T-helper 22 cell (primary cell): ENCODE results near the gene N4BP2L1.
"Not testable (repeated sequence)": the region's sequence is repeated elsewhere in the genome, so short reads cannot be mapped to it uniquely, and the experiment has no call there.

ENCODE experiments used
- DNase-seq: peaks from one replicate; pipeline ENCODE4 v3.0.0-alpha.2; 2020; ENCODE audit warnings: low read depth

The N4BP2L1 gene

DNA sequence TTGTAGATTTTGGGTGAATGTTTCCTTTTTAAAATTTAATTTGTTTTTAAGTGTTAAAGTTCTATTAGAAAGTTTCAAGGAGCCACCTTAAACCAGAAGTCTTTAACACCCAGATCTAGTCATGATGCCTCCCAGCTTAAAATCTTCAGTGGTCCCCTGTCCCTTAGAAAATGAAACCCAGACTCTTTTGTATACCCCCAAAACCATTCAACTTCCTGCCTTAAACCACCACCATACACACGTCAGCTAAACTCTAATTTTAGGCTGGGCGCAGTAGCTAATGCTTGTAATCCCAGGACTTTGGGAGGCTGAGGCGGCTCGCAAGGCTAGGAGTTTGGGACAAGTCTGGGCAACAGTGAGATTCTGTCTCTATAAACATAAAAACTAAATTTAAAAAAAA lies 37.9 kb downstream of the N4BP2L1 start:
- no peak for DNase-seq

DNA sequence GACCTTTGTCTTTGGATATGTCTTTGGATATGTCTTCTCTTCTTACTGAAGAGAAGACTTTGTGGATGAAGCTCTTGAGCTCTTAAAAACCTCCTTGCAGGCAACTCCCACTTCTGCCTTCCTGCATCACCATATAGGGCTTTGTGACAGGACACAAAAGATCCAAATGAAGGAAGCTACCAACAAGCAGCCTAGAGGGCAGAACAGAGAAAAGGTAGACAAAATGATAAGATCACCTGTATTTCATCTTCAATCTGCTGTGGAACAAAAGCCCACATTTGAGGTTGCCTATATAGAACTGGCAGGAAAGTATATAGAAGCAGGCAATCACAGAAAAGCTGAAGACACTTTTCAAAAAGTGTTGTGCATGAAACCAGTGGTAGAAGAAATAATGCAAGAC lies 42.5 kb downstream of the N4BP2L1 start:
- no peak for DNase-seq

DNA sequence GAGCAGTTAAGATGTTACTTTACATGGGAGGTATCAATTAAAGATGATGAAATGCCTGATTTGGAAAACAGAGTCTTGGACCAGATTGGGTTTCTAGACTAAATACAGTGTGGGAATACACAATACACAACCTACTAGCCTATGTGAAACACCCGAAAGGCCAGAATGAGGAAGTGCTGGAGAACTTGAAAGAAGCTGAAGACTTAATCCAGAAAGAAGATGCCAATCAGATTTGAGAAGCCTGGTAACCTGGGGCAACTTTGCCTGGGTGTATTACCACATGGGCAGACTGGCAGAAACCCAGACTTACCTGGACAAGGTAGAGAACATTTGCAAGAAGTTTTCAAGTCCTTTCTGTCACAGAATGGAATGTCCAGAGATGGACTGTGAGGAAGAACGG lies 43.2 kb downstream of the N4BP2L1 start:
- DNase-seq: no peak

DNA sequence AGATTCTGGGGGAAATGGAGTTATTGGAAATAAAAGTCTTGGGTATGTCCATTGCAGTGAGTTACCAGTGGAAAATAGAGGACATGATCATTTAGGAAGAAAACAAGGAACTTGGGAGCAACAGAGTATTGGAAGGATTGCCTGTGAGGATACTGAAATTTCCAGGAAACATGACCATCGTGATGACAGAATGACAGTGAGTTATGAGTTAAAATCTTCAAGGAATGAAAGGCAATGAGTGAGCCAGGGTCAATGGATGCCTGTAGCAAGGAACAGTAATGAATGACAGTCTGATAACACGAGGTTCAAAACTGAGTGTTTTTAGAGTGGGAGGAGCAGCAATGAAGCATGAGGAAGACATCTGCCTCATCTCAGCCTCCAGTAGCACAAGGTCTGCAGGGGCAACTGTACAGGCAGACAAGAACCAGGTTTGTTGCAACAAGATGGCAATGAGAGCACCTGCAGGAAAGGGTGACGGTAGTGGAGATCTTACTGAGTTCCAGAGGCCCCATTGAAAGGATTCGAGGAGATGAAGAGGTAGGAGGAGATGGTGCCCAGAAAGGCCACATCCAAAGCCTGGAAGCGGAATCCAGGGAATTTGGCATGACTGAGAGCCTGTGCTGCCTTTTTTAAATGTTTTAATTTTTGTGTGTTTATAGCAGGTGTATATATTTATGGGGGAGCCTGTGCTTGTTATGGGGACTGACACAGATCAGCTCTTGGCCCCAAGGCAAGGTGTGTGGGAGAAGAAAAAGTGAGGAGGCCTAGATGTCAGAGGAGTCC lies 43.9 kb downstream of the N4BP2L1 start:
- DNase-seq: no peak

DNA sequence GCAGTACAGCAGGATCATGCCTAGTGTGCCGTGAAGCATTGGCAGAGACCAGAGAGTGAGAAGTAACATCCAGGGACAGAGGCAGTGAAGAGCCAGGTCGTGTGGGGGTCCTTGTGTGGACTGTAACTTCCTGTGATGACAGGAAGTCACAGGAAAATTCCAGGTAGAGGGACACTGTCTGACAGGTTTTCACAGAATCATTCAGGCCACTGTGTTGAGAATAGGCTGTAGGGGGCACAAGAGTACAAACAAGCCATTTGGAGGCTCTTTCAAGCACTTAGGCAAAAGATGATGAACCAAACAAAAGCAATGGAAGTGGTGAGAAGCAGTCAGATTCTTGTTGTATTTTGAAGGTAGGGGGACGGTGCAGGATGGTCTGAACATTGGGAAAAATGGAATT lies 46.4 kb downstream of the N4BP2L1 start:
- DNase-seq: no peak

DNA sequence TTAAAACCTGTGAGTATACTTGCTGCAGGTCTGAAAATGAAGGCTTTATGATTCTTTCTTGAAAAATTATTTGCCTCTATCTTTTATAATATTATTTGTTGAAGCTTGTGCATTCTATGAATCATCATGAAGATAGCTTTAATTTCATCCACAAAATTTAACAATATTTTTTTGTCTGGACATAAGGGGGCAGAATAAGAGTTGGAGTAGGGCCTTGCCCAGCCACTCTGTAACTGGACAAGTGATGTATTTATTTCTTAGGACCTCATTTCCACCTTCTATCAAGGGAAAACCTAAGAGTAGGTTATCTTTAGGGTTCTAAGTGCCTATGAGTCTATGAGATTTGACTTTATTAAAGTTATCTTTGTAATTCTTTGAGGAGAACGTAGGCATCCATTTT lies 49.9 kb downstream of the N4BP2L1 start:
- DNase-seq: no peak

DNA sequence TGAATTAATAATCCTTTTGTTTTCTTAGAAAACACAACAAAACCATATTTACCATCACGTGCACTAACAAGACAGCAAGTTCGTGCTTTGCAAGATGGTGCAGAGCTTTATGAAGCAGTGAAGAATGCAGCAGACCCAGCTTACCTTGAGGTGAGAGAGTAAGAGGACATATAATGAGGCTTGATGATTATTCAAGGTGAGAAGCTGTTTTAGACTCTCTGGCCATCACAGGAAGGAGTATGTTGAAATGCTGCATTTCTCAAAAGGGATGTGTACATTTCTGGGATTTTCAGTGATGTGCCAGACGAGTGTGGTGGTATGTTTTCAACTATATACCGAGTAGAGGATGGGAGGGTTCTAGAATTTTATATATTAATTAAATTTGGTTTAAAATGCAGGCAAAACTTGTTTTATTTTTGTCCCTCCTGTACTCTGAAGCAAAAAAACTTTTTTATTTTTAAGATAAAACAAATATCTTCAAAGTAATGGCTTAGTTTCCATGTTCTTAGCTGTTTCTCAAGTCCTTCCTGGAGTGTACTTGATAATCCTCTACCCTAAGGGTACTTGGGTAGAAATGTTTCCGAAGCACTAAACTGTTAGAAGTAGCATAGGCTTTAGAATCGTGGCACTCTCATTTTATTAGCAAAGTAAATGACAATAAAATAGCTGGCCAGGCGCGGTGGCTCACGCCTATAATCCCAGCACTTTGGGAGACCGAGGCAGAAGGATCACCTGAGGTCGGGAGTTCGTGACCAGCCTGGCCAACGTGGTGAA lies 51.1 kb downstream of the N4BP2L1 start:
- DNase-seq: no peak

DNA sequence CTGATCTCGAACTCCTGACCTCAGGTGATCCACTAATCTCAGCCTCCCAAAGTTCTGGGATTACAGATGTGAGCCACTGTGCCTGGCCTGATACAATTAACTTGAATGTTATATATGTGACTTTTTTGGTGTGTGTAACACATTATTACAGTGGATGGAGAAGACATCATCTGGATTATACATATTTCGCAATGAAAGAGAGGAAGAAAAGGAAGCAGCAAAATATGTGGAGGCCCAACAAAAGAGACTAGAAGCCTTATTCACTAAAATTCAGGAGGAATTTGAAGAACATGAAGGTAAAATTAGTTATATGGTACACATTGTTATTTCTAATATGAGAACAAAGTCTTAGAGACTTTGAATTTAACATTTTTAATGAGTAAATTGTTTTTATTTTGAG lies 57.1 kb downstream of the N4BP2L1 start:
- no peak for DNase-seq

DNA sequence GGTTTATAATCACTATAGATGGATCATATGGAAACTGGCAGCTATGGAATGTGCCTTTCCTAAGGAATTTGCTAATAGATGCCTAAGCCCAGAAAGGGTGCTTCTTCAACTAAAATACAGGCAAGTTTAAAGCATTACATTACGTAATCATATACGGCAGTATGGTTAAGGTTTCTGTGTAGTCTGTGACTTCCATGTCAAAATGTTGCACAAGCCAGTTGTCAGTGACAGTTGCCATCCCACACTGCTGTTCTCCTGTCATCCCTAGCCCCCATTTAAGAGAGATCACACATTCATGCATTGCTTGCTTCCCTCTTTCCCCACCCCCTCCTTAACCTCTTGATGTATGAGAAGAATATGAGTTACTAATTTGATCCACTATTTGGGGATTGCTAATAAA lies 65.4 kb downstream of the N4BP2L1 start:
- DNase-seq: no peak

DNA sequence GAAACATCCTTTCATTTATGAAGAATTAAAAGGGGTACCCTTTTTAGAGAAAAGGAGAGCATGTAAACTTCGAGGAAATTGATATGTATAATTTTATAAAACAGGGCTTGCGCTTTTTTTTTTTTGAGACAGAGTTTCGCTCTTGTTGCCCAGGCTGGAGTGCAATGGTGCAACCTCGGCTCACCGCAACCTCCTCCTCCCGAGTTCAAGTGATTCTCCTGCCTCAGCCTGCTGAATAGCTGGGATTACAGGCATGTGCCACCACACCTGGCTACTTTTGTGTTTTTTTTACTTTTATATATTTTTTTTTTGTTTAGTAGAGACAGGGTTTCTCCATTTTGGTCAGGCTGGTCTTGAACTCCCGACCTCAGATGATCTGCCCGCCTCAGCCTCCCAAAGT lies 72.0 kb downstream of the N4BP2L1 start:
- DNase-seq: not testable (repeated sequence)

DNA sequence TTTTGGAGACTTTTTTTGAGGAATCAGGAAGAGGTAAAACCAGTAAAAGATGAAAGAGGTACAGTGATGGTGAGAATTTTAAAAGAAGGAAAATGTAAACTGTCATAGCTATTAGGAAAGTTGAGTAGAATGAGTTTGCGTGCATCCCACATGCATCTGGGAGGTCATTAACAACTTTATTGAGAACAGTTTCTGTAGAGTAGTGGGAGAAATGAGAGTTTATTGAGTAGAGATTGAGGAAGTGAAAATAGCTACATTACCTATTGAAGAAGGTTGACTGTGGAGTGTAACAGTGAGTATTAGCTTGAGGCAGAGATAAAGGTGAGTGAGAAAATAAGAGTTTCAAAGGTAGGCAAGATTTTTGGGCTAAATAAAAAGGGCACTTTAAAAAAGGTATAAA lies 73.9 kb downstream of the N4BP2L1 start:
- no peak for DNase-seq

DNA sequence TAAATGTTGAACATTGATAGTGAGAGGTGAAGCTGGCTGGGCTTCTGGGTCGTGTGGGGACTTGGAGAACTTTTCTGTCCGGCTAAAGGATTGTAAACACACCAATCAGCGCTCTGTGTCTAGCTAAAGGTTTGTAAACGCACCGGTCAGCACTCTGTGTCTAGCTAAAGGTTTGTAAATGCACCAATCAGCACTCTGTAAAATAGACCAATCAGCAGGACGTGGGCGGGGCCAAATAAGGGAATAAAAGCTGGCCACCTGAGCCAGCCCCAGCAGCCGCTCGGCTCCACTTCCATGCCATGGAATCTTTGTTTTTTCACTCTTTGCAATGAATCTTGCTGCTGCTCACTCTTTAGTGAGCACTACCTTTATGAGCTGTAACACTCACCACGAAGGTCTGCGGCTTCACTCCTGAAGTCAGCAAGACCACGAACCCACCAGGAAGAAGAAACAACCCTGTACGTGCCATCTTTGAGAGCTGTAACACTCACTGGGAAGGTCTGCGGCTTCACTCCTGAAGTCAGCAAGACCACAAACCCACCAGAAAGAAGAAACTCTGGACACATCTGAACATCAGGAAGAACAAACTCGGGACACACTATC lies 77.0 kb downstream of the N4BP2L1 start:
- DNase-seq: not testable (repeated sequence)
